ENCODE results near the gene FHOD3. TPM values are rescaled to one million over a fixed set of nuclear protein-coding genes. Genes with fewer than 3 reads are reported as not detected.
A peak's percentile ranks its signal among the peaks of the same experiment; 100 is the strongest.

The FHOD3 gene
- total and polyA plus RNA-seq, 9 of the 15 experiments (the other 6 are each of a cell fraction or from before 2014, with no cell fraction given) = 0.11 TPM; not detected in 8

GRCh38 chr18:36580266-36580665, 282.8 kb downstream of the FHOD3 start:
- no peaks in the 10 kb centered on the region; a peak in 1 of 5 replicates for H3K27me3 ChIP-seq (ENCODE audit: control insufficient read depth in 2 of 2, insufficient read depth in 2 of 2, low read length in 2 of 2)
- no peaks in the 10 kb centered on the region for H3K36me3 ChIP-seq (ENCODE audit: control insufficient read depth, insufficient read depth, low read length)
- no TSS peak for BruUV-seq (replicated peaks)
- no peak overlapping the region for H2AFZ ChIP-seq (ENCODE audit: low read depth, low read length)
- H4K20me1 ChIP-seq (replicated peaks; ENCODE audit: control insufficient read depth, insufficient read depth, low read length) = no peaks in the 10 kb centered on the region
- no peak overlapping the region for H3K4me2 ChIP-seq (ENCODE audit: insufficient read depth, low read length)
- no peak overlapping the region for H3K4me3 ChIP-seq
- H3K9me1 ChIP-seq (ENCODE audit: control insufficient read depth, insufficient read depth, low read length) = no peaks in the 10 kb centered on the region
- no peaks in the 10 kb centered on the region for H3K4me1 ChIP-seq (replicated peaks in 1 of 2; ENCODE audit: control insufficient read depth in 2 of 2, insufficient read depth in 2 of 2, low read length in 2 of 2)
- no peak for TF ChIP-seq SETDB1 (IDR thresholded peaks at IDR 0.05; ENCODE audit: low read length)
- TF ChIP-seq HNRNPH1 (optimal IDR thresholded peaks at IDR 0.05; ENCODE audit: low read depth, low read length) = no peak
- no peak for TF ChIP-seq KHSRP (IDR thresholded peaks at IDR 0.05)
- TF ChIP-seq CTBP1 (IDR thresholded peaks at IDR 0.05; ENCODE audit: borderline replicate concordance) = no peak
- TF ChIP-seq ZNF24 (IDR thresholded peaks at IDR 0.05) = no peak
- no peak for TF ChIP-seq POLR3G (IDR thresholded peaks at IDR 0.05; ENCODE audit: extremely low read depth, insufficient read length, insufficient replicate concordance)
- no peak for TF ChIP-seq DLX4 (CRISPR knock-in tag; IDR thresholded peaks at IDR 0.05)
- no peak for TF ChIP-seq TBL1XR1 (IDR thresholded peaks at IDR 0.05; ENCODE audit: low read length in 2 of 2)
- TF ChIP-seq FOXK2 (conservative IDR thresholded peaks at IDR 0.05 in 1 of 2, IDR thresholded peaks at IDR 0.05 in 1 of 2; ENCODE audit: low read depth in 2 of 2) = no peak
- no peak for TF ChIP-seq ZNF41 (CRISPR knock-in tag; conservative IDR thresholded peaks at IDR 0.05)
- TF ChIP-seq KDM2B (CRISPR knock-in tag; IDR thresholded peaks at IDR 0.05) = no peak
- no peak for TF ChIP-seq ZFP91 (CRISPR knock-in tag; IDR thresholded peaks at IDR 0.05)
- TF ChIP-seq ZBTB7A (IDR thresholded peaks at IDR 0.05; ENCODE audit: borderline replicate concordance, control insufficient read depth, low read depth, low read length) = no peak
- TF ChIP-seq HMGN3 (IDR thresholded peaks at IDR 0.05; ENCODE audit: borderline replicate concordance, extremely low read depth, insufficient read length, low read depth, low read length) = no peak
- TF ChIP-seq RBM39 (optimal IDR thresholded peaks at IDR 0.05; ENCODE audit: low read depth, low read length) = no peak
- no peak for TF ChIP-seq THRAP3 (IDR thresholded peaks at IDR 0.05; ENCODE audit: borderline replicate concordance)
- TF ChIP-seq IRF1 (CRISPR knock-in tag; IDR thresholded peaks at IDR 0.05; ENCODE audit: borderline replicate concordance) = no peak
- no peak for TF ChIP-seq CBX8 (IDR thresholded peaks at IDR 0.05; ENCODE audit: borderline replicate concordance, extremely low read depth, low read depth, low read length, poor library complexity, severe bottlenecking)
- no peak for TF ChIP-seq TFAM (CRISPR knock-in tag; conservative IDR thresholded peaks at IDR 0.05)
- FAIRE-seq (no peak), ATAC-seq (peak; percentile 44), DNase-seq (ENCODE audit: extremely low read depth in 1 of 4, low spot score in 3 of 4) (no peak)
- ChIA-PET POLR2A (no interaction called here), CTCF (ENCODE audit: low intra/inter-chr PET ratio) (no interaction called here)
- H3K79me2 ChIP-seq (ENCODE audit: control insufficient read depth, insufficient read depth, low read length) = no peaks in the 10 kb centered on the region
- H3K27ac ChIP-seq (ENCODE audit: extremely low read depth, low read depth, low read length) = no peak overlapping the region
- no peaks in the 10 kb centered on the region for H3K9me3 ChIP-seq (replicated peaks; ENCODE audit: control insufficient read depth, insufficient read depth, low read depth, low read length)
- no peak overlapping the region for H3K9ac ChIP-seq (ENCODE audit: insufficient read depth in 1 of 2, low read depth in 2 of 2, low read length in 2 of 2)
- in situ Hi-C loops (cut with MboI) (no loop called here), intact Hi-C loops (cut with micrococcal nuclease) (no loop called here)
- 2% methylated on average over 2 of the region's 2 CpGs for WGBS (ENCODE audit: insufficient coverage, low coverage, missing lambda C conversion rate)

Measured in K562 (cell line).